HL-60 (cell line): Measurements from ENCODE around the gene GABRB3.

ENCODE experiments used
- DNase-seq, 2 experiments: peaks; one replicate each; pipeline ENCODE4 v3.0.0-alpha.2; 2010 to 2020; ENCODE audit warnings: low read depth in 1 of 2, low spot score in 1 of 2
- H3K27ac ChIP-seq: fragments of 250-450 bp; sonication (Bioruptor Pico); replicated peaks from 2 replicates; pipeline ENCODE4 v1.5.1; 2020; ENCODE audit warnings: mild to moderate bottlenecking, moderate library complexity
- H3K27me3 ChIP-seq: fragments of 250-450 bp; sonication (Bioruptor Pico); 2 replicates; pipeline ENCODE4 v1.5.1; 2021; ENCODE audit warnings: mild to moderate bottlenecking, moderate library complexity; ENCODE audit not compliant: insufficient read depth, poor library complexity, severe bottlenecking
- H3K4me3 ChIP-seq: replicated peaks from 2 replicates; pipeline ENCODE4 v1.5.1; 2011; ENCODE audit warnings: mild to moderate bottlenecking, control low read depth, low read length; ENCODE audit not compliant: insufficient read depth
- GABPA ChIP-seq: IDR thresholded peaks from 2 replicates; pipeline ENCODE4 v1.6.1; 2012; ENCODE audit warnings: low read depth
- POLR2AphosphoS5 ChIP-seq: IDR thresholded peaks from 2 replicates; pipeline ENCODE4 v1.6.1; 2012; ENCODE audit warnings: low read depth
- REST ChIP-seq: IDR thresholded peaks from 2 replicates; pipeline ENCODE4 v1.6.1; 2012; ENCODE audit warnings: low read depth; ENCODE audit not compliant: insufficient replicate concordance
- TF ChIP-seq, protein P1 (sequence below): IDR thresholded peaks from one replicate; pipeline ENCODE4 v1.5.1; 2011; ENCODE audit warnings: low read length, control low read depth, inconsistent platforms; ENCODE audit not compliant: insufficient read depth

The GABRB3 gene

GRCh38 chr15:26806151-26806550, 33.3 kb upstream of the GABRB3 start:
- Histone ChIP-seq H3K27me3 (no peaks in the 10 kb centered on the region), H3K4me3 (no peak overlapping the region), H3K27ac (no peak overlapping the region)
- no peak for DNase-seq
- TF ChIP-seq REST (no peak), POLR2AphosphoS5 (no peak), GABPA (no peak)
- TF ChIP-seq, protein P1, sequence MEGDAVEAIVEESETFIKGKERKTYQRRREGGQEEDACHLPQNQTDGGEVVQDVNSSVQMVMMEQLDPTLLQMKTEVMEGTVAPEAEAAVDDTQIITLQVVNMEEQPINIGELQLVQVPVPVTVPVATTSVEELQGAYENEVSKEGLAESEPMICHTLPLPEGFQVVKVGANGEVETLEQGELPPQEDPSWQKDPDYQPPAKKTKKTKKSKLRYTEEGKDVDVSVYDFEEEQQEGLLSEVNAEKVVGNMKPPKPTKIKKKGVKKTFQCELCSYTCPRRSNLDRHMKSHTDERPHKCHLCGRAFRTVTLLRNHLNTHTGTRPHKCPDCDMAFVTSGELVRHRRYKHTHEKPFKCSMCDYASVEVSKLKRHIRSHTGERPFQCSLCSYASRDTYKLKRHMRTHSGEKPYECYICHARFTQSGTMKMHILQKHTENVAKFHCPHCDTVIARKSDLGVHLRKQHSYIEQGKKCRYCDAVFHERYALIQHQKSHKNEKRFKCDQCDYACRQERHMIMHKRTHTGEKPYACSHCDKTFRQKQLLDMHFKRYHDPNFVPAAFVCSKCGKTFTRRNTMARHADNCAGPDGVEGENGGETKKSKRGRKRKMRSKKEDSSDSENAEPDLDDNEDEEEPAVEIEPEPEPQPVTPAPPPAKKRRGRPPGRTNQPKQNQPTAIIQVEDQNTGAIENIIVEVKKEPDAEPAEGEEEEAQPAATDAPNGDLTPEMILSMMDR: no peak

- Histone ChIP-seq H3K27me3 (no peaks in the 10 kb centered on the region), H3K27ac (no peak overlapping the region), H3K4me3 (no peak overlapping the region)
- no peak for TF ChIP-seq REST
- no peak for DNase-seq
These were observed 32.6 kb upstream of the GABRB3 start for GRCh38 chr15:26805470-26805869.

DNA sequence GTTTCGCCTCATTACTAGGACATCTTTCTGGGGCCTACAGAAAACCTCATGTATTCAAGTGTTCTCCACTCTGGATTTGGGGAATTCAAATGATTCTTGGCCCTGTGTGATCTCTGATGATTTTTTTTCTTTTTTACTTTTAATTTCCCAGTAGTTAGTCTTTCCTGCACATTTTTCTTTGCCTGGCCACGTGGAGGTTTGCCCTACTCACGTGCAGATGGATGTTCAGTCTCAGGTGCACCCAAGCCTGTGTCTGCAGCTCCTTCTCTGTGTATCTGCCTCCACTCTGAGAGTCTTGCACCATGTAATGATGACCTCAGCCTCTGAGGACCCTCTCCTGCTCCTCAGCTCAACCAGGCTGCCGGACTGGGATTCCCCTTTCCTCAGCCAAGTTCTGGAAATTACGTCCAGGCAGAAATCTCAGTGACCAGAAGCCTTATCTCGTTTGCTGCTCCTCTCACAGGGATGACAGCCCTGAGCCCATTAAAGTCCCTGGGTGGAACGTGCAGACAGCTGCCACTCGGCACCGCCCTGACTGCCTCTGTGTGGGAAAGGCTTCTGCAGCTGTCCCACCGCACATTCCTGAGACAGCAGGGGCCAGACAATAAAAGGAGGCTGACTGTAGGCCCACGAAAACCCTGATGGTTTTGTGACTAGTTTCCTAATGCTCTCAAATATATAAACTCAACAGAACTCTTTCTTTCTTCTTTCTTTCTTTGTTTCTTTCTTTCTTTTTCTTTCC, 31.4 kb upstream of the GABRB3 start:
- H3K4me3 ChIP-seq: no peak overlapping the region
- H3K27ac ChIP-seq: no peak overlapping the region
- no peaks in the 10 kb centered on the region for H3K27me3 ChIP-seq
- DNase-seq: no peak
- TF ChIP-seq GABPA (no peak), POLR2AphosphoS5 (no peak)
- TF ChIP-seq, protein P1: no peak

DNA sequence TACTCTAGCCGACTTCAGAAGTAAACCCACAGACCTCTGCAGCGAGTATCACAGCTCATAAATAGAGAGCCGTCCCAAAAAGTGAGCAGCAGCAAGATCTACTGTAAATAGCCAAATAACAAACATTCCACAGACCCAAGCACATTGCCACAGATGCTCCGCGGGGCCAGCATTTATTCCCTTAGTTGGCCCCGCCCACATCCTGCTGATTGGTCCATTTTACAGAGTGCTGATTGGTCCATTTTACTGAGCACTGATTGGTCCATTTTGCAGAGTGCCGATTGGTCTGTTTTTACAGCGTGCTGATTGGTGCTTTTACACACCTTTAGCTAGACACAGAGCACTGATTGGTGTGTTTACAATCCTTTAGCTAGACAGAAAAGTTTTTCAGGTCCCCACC, 17.3 kb upstream of the GABRB3 start:
- Histone ChIP-seq H3K27me3 (no peaks in the 10 kb centered on the region), H3K4me3 (no peak overlapping the region), H3K27ac (no peak overlapping the region)
- DNase-seq: no peak
- TF ChIP-seq, protein P1: no peak
- no peak for TF ChIP-seq POLR2AphosphoS5
